Neutrophil (primary cell): ENCODE results near the gene MXRA8.

Source experiments
- H3K27ac ChIP-seq: fragments of 200-600 bp; sonication (generic); 2 replicates; pipeline ENCODE4 v1.5.1; 2016; ENCODE audit warnings: mild to moderate bottlenecking, moderate library complexity
- H3K27me3 ChIP-seq: fragments of 200-600 bp; sonication (generic); 2 replicates; pipeline ENCODE4 v1.6.0; 2016; ENCODE audit warnings: mild to moderate bottlenecking
- H3K36me3 ChIP-seq: fragments of 200-600 bp; sonication (generic); 2 replicates; pipeline ENCODE4 v1.5.1; 2017
- H3K4me1 ChIP-seq, 2 experiments: fragments of 200-600 bp in 1 of 2; sonication (generic) in 1 of 2; 1 replicate in 1 of 2; 2 replicates in 1 of 2; pipeline versions ENCODE4 v1.5.1 to v1.6.1; 2013 to 2016; ENCODE audit warnings: low read depth in 1 of 2, low read length in 1 of 2, mild to moderate bottlenecking in 1 of 2, moderate library complexity in 1 of 2; ENCODE audit not compliant: control insufficient read depth in 1 of 2, insufficient read depth in 1 of 2
- H3K4me3 ChIP-seq, 2 experiments: fragments of 200-600 bp in 1 of 2; sonication (generic) in 1 of 2; 1 replicate in 1 of 2; 2 replicates in 1 of 2; pipeline ENCODE4 v1.5.1; 2013 to 2016; ENCODE audit warnings: low read depth in 1 of 2, low read length in 1 of 2, mild to moderate bottlenecking in 1 of 2, moderate library complexity in 1 of 2
- H3K9me3 ChIP-seq: fragments of 200-600 bp; sonication (generic); 2 replicates; pipeline ENCODE4 v1.5.1; 2016
- CTCF ChIP-seq: fragments of 200-600 bp; sonication (generic); IDR thresholded peaks from 2 replicates; pipeline ENCODE4 v1.5.1; 2016; ENCODE audit warnings: antibody characterized with exemption

Gene MXRA8

DNA sequence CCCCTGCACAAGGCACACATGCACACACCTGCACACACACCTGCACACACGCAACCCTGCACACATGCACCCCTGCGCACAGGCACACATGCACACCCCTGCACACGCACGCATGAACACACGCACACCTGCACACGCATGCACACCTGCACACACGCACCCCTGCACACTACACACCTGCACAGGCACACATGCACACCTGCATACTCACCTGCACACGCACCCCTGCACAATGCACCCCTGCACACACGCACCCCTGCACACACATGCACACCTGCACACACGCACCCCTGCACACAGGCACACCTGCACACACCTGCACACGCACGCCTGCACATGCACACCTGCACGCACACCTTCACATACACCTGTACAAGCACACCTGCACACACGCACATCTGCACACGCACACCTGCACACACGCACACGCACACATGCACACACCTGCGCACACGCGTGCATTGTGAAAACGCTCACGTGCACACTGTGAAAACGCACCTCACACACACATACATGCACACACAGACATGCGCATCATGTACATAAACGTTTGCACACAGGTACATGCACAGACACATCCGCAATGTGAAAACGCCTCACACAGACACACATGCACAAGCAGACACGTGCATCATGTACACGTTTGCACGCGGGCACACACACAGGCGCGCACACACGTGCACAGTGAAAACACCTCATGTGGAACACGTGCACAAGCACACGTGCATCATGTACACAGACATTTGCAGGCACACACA lies 17.4 kb downstream of the MXRA8 start:
- Histone ChIP-seq H3K36me3 (peaks cover 27% of the 10 kb centered on the region), H3K27me3 (no peaks in the 10 kb centered on the region), H3K4me3 (no peak overlapping the region), H3K9me3 (no peaks in the 10 kb centered on the region), H3K27ac (no peak overlapping the region), H3K4me1 (no peaks in the 10 kb centered on the region)
- no peak for TF ChIP-seq CTCF

DNA sequence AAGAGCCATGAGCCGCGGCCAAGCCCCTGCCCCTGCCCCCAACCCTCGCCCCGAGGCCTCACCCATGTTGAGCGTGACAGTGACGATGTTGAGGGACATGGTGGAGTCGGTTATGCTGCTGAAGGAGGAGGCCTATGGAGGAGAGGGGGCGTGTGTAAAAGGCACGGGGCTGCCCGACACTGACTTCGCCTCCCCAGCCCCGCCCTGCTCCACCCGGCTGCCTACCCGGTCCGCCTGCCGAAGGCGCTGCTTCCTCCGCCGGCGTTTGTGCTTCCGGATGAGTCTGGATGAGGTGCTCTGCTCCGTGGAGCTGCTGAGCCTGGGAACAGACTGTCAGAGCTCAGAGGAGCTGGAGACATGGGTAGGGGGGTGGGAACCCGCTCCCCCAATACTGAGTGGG lies 18.2 kb downstream of the MXRA8 start:
- no peaks in the 10 kb centered on the region for H3K27me3 ChIP-seq
- no peak overlapping the region for H3K27ac ChIP-seq
- no peaks in the 10 kb centered on the region for H3K9me3 ChIP-seq
- H3K4me1 ChIP-seq: no peaks in the 10 kb centered on the region
- peaks cover 27% of the 10 kb centered on the region for H3K36me3 ChIP-seq
- TF ChIP-seq CTCF: no peak
- H3K4me3 ChIP-seq: no peak overlapping the region

- Histone ChIP-seq H3K4me3 (no peak overlapping the region), H3K4me1 (no peaks in the 10 kb centered on the region), H3K36me3 (peaks cover 27% of the 10 kb centered on the region), H3K9me3 (no peaks in the 10 kb centered on the region), H3K27ac (no peak overlapping the region), H3K27me3 (no peaks in the 10 kb centered on the region)
- no peak for TF ChIP-seq CTCF
Measured at GRCh38 chr1:1338278-1338677, 20.1 kb downstream of the MXRA8 start.

- TF ChIP-seq CTCF: no peak
- H3K4me3 ChIP-seq: no peak overlapping the region
- H3K9me3 ChIP-seq: no peaks in the 10 kb centered on the region
- H3K36me3 ChIP-seq: peaks cover 27% of the 10 kb centered on the region
- H3K27ac ChIP-seq: no peak overlapping the region
- no peaks in the 10 kb centered on the region for H3K4me1 ChIP-seq
- no peaks in the 10 kb centered on the region for H3K27me3 ChIP-seq
Measured at GRCh38 chr1:1337793-1338147, 20.6 kb downstream of the MXRA8 start.

GRCh38 chr1:1336931-1337792 lies 21.2 kb downstream of the MXRA8 start:
- H3K27me3 ChIP-seq: no peaks in the 10 kb centered on the region
- H3K4me3 ChIP-seq: no peak overlapping the region
- H3K9me3 ChIP-seq: no peaks in the 10 kb centered on the region
- no peak for TF ChIP-seq CTCF
- no peak overlapping the region for H3K27ac ChIP-seq
- H3K36me3 ChIP-seq: peaks cover 27% of the 10 kb centered on the region
- H3K4me1 ChIP-seq: no peaks in the 10 kb centered on the region
